ENCODE results near the gene FOXC1.

The FOXC1 gene

GRCh38 chr6:1584996-1585668 lies 24.6 kb upstream of the FOXC1 start:
- FAIRE-seq, result no peak

- FAIRE-seq, result no peak
These were observed 24.1 kb upstream of the FOXC1 start for GRCh38 chr6:1585669-1586049.

GRCh38 chr6:1586256-1586655 lies 23.5 kb upstream of the FOXC1 start:
- no peak for FAIRE-seq

DNA sequence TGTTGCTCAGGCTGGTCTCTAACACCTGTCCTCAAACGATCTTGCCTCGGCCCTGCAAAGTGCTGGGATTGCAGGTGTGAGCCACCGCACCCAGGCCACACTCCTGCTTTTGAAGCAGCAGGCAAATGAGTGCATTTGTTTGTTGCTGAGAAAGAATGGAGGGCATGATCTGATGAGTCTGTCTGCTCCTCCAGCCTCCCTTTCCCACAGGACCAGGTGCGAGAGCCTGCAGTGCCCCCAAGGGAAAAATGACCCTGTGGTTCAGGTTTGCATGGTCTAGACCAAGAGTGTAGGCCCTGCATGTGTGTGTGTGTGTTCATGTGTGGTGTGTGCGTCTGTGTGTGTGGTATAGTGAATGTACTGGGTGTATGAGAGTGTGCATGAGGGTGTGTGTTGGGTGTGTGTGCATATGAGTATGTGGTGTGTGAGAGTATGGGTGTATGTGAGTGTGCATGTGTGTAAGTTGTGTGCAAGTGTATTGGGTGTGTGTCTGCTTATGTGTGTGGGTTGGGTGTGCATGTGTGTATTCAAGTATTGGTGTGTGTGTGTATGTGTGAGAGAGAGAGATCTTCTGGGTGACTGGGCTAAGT lies 22.8 kb upstream of the FOXC1 start:
- no peak for FAIRE-seq

GRCh38 chr6:1587546-1587945 lies 22.2 kb upstream of the FOXC1 start:
- no peak for FAIRE-seq

GRCh38 chr6:1587977-1588376 lies 21.7 kb upstream of the FOXC1 start:
- no peak for FAIRE-seq

DNA sequence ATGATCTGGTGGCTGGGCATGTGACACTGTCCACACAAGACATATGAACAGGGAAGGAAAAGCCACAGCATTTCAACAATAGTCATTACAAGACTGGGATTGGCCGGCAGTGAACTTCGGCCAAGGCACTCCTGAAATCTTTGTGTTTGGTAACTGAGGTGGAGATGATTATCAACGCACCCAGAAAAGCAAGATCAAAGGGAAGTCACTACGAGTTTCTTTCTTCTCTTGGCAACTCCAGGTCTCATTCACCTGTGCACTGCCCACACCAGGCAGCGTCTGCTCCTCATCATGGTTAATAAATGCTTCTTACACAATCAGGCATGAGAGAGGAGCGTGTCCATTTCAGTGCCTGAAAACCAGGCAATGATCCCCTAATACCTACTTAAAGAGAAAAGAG lies 20.5 kb upstream of the FOXC1 start:
- FAIRE-seq, result no peak

GRCh38 chr6:1590580-1590979 lies 19.1 kb upstream of the FOXC1 start:
- no peak for FAIRE-seq

- no peak for FAIRE-seq
These were observed 18.5 kb upstream of the FOXC1 start for GRCh38 chr6:1591243-1591642.

DNA sequence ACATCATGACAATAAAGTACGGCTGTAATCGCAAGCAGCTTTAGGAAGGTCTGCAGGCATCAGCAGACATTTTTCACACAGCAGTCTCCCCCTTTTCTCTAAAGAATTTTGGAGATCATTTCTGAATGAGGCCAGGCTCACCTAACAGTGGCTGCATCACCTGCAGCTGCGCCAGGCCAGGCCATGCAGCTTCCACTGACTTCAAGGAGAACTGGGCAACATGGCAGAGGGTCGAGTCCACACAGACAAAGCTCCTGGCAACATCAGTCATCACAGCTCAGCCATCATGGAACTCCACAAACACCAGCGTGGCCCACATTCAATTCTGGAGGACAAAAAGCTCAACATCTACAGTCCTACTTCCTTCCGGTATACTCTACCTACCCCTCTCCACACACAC lies 17.8 kb upstream of the FOXC1 start:
- FAIRE-seq, result no peak

DNA sequence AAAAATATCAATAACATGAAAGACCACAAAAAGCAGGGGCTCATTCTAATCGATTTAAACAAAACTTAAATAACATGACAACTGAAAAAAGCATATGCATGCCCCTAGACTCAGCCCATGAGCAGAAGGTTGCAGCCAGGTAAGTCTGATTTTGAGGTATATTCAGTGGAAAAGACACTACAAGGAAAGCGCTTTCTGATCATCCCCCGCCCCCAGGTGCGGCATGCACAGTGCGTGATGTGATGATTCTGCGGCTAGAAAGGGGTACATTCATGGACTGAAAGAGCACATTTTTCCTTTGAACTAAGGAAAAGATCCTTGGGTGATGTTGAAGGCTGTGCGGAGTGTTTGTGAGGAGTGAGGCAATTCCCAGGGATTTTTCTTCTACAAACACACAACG lies 16.9 kb upstream of the FOXC1 start:
- no peak for FAIRE-seq

DNA sequence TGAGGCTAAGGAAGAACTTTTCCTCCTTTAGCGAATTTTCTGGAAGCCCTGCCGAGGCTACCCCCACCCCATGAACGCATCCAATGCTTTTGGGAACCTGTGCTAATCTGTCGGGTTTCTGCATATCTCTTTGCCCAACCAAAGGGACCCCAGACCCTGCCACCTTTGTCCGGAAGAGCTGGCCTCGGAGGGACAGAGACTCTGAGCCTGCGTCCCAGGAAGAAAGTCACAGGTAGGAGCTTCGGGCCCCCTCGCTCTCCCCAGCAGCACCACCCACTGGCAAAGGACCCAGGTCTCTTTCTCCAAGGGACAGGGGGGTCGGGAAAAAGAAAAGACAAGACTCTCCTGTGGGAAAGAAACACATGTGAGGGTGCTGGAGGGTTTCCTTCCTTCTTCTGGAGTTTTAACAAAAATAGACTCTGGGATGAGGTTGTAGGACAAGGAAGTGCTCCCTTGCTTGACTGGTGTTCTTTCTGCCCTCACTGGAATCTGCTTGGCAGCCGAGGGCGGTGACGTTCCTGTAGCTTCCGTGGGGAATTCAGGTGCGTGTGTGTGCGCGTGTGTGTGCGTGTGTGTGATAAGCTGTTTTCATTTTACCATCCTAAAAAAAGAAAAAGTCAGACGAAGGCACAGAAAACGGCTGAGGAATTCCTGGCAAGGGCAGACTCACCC lies 16.3 kb upstream of the FOXC1 start:
- no peak for FAIRE-seq

DNA sequence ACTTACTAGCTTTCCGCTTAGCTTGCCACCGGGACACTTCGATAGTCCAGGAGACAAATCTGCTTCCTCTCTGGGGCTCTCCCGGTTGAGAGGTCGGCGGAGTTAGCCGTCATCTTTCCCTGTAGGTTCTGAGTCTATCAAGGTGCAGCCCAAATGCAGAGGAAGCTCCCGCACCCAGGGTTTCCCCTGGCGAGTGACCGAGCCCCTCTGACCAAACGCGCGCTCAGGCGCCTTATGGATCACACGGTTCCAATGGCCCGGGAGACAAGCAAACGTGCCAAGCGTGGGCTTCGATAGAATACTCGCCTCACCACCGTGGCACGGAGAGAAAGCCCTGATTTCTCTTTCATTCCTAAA lies 15.8 kb upstream of the FOXC1 start:
- FAIRE-seq, result no peak

DNA sequence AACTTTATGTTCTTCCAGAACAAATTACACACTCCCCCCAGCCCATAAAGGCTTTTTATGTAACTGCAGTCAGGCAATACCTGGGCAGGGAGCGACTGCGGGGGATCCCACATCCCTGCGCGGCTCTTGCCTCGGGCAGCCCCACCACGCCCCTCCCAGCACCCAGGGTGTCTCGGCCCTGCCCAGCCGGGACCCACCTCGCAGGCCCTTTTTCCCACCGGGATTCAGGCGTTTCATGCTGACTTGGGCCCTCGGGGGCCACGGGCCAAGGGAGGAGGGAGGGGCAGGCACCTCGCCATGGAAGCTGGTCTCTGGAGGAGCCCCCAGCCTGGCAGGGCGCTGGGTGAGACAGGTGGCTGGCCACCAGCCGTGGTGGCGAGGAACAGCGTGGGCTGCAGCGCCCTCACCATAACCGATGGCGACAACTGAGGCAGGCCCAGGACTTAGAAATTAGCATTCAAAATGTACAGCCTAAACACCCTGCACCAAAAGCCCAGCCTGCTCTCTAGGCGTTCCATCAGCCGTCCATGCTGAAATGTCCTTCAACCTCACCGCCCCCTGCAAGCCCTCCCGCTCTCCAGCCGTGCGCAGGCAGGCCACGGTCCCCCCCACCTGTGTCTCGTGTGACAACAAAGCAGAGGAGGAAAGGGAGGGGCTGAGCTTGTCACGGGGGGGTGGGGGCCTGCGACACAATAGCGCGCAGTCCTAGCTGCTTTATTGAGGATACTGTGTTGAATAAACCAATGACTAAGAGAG lies 15.1 kb upstream of the FOXC1 start:
- FAIRE-seq, result no peak

- no peak for FAIRE-seq
These were observed 14.2 kb upstream of the FOXC1 start for GRCh38 chr6:1595271-1596087.

DNA sequence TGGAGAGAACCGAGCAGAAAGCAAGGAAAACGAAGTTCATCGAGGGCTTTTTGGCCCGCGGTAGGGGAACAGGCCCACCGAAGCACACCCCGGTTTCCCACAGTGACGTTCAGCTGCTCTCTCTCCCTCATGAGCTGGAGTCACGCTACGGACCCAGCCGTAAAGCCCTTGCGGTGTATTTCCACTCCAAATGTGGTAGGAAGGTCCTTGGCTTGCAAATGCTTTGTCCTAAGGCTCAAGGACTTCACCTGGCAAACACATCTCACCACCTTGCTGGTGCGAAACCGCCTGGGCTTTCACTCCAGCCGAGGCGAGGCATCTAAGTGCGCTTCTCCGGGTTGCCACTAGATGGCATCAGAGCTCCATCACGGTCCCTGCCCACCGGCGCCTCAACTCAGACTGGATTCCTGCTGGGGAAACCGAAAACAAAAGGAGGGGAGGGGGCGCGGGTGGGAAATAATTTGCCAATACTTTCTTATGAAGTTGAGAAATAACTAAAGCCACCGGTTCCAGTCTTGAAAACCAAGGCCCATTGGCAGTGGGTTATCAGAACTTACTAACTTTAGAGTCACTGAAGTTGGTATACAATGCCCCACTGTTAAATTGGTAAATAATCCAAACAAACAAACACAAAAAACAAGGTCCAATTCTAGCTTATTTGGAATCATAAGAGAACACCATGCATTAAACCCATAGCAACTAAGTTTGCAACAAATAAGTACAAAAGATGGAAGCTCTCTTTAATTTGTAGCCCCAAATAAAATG lies 13.4 kb upstream of the FOXC1 start:
- no peak for FAIRE-seq

- FAIRE-seq, result no peak
These were observed 12.5 kb upstream of the FOXC1 start for GRCh38 chr6:1597121-1597744.

DNA sequence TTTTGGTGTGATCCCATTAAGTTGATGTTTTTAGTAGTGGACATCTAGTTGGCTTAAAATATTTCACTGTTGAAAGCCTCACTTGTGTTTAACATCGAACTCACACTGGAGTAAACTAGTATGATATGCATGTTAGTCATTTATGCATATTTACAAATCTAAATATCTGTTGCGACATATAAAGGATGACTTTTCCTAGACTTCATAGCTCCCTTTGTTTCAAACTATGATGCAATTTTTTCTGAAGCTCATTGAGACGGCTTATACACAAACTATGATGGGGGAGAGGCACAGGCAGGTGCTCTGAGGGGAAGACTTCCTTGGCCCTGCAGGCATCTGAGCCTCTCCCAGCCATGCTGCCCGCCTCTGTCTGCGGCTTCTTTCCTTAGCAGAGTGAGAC lies 11.8 kb upstream of the FOXC1 start:
- no peak for FAIRE-seq

- no peak for FAIRE-seq
These were observed 11.3 kb upstream of the FOXC1 start for GRCh38 chr6:1598433-1598832.

- FAIRE-seq, result no peak
These were observed 10.8 kb upstream of the FOXC1 start for GRCh38 chr6:1598886-1599285.

DNA sequence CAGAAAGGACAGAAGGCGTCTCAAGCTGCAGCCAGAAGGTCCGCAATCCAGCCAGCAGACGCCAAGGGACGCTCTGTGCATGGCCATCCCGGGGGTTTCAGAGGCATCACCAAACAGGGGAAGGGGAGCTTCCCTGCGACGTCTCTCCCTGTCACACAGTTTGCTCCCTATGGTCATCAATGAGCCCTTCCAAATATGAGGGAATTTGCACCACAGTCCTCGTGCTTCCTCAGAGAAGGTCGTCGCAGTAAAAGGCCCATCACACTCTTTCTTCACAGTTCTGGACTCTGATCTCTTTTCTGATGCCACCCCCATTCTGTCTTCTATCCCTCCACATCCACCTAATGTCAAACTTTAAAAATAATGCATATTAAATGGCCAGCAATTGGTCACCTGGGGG lies 10.2 kb upstream of the FOXC1 start:
- no peak for FAIRE-seq

Data from islet of Langerhans (tissue), 1 donor.